Measurements from ENCODE around the gene EIF5.
A peak's percentile ranks its signal among the peaks of the same experiment; 100 is the strongest.

EIF5 gene

GRCh38 chr14:103372017-103372416 lies 38.0 kb downstream of the EIF5 start:
- DNase-seq (ENCODE audit: low read depth): no peak

GRCh38 chr14:103372552-103373304 lies 38.7 kb downstream of the EIF5 start:
- DNase-seq (ENCODE audit: low read depth): no peak

- no peak for DNase-seq (ENCODE audit: low read depth)
Observed at GRCh38 chr14:103374121-103374520, 40.1 kb downstream of the EIF5 start.

GRCh38 chr14:103377522-103378037 lies 43.5 kb downstream of the EIF5 start:
- DNase-seq (ENCODE audit: low read depth): no peak

- peak; percentile 71 for DNase-seq (ENCODE audit: low read depth)
Observed at GRCh38 chr14:103378038-103378854, 44.2 kb downstream of the EIF5 start.

GRCh38 chr14:103380719-103381377 lies 46.8 kb downstream of the EIF5 start:
- DNase-seq (ENCODE audit: low read depth): no peak

- no peak for DNase-seq (ENCODE audit: low read depth)
Observed at GRCh38 chr14:103382376-103382775, 48.3 kb downstream of the EIF5 start.

GRCh38 chr14:103384450-103385151 lies 50.6 kb downstream of the EIF5 start:
- DNase-seq (ENCODE audit: low read depth): no peak

- peak; percentile 79 for DNase-seq (ENCODE audit: low read depth)
Observed at GRCh38 chr14:103385152-103385928, 51.3 kb downstream of the EIF5 start, which contains the start of gene MARK3. Gene MARK3 (plus strand): TSS chr14:103385415. CDS start chr14:103386030, 615 bp downstream.

GRCh38 chr14:103385929-103386712 lies 52.1 kb downstream of the EIF5 start:
- no peak for DNase-seq (ENCODE audit: low read depth)

- DNase-seq (ENCODE audit: low read depth): no peak
Observed at GRCh38 chr14:103386713-103387329, 52.8 kb downstream of the EIF5 start.

- DNase-seq (ENCODE audit: low read depth): no peak
Observed at GRCh38 chr14:103388664-103389063, 54.6 kb downstream of the EIF5 start.

GRCh38 chr14:103390605-103391004 lies 56.6 kb downstream of the EIF5 start:
- no peak for DNase-seq (ENCODE audit: low read depth)

GRCh38 chr14:103391048-103391447 lies 57.0 kb downstream of the EIF5 start:
- DNase-seq (ENCODE audit: low read depth): no peak

GRCh38 chr14:103392106-103392505 lies 58.1 kb downstream of the EIF5 start:
- no peak for DNase-seq (ENCODE audit: low read depth)

GRCh38 chr14:103392572-103392971 lies 58.5 kb downstream of the EIF5 start:
- no peak for DNase-seq (ENCODE audit: low read depth)

- no peak for DNase-seq (ENCODE audit: low read depth)
Observed at GRCh38 chr14:103393070-103393469, 59.0 kb downstream of the EIF5 start.

- DNase-seq (ENCODE audit: low read depth): peak; percentile 72
Observed at GRCh38 chr14:103393676-103394626, 59.9 kb downstream of the EIF5 start.

All from CMK (cell line).